OCI-LY7 (cell line): ENCODE results near the gene TLDC2.

Experiments
- CTCF ChIP-seq: fragments of 200-600 bp; sonication (generic); conservative IDR thresholded peaks from 2 replicates; pipeline ENCODE4 v1.5.1; 2014; ENCODE audit warnings: mild to moderate bottlenecking, antibody characterized with exemption, low read length, moderate library complexity, mixed read lengths
- EZH2phosphoT487 ChIP-seq: fragments of 200-600 bp; sonication (generic); IDR thresholded peaks from 2 replicates; pipeline ENCODE4 v1.6.1; 2018; ENCODE audit warnings: low read depth, borderline replicate concordance, mild to moderate bottlenecking, mixed run types, antibody characterized with exemption, low read length, moderate library complexity, mixed read lengths

- TF ChIP-seq CTCF, result no peak
- TF ChIP-seq EZH2phosphoT487, result no peak
These were observed 19.1 kb downstream of the TLDC2 start for GRCh38 chr20:36895036-36895435.
